Measurements from ENCODE around the gene COPS8. TPM values are rescaled to one million over a fixed set of nuclear protein-coding genes. Genes with fewer than 3 reads are reported as not detected.
A peak's percentile ranks its signal among the peaks of the same experiment; 100 is the strongest.

COPS8 gene
- total RNA-seq, 1 experiment from 2014 or later = 280 TPM

GRCh38 chr2:237124820-237125219 is 39.1 kb downstream of the COPS8 start:
- Histone ChIP-seq H3K4me1 (replicated peaks) (peaks cover 17% of the 10 kb centered on the region), H3K27me3 (replicated peaks) (no peaks in the 10 kb centered on the region), H3K36me3 (no peaks in the 10 kb centered on the region), H3K9me3 (replicated peaks) (no peaks in the 10 kb centered on the region; the same call in 1 of the 2 replicates), H3K4me3 (no peak overlapping the region), H3K27ac (no peak overlapping the region)
- no peak for DNase-seq (ENCODE audit: low read depth in 1 of 2, low spot score in 2 of 2)

GRCh38 chr2:237125967-237126366 is 40.3 kb downstream of the COPS8 start:
- no peak for DNase-seq (ENCODE audit: low read depth in 1 of 2, low spot score in 2 of 2)
- H3K4me1 ChIP-seq (replicated peaks) = peaks cover 17% of the 10 kb centered on the region
- no peaks in the 10 kb centered on the region for H3K27me3 ChIP-seq (replicated peaks)
- no peak overlapping the region for H3K27ac ChIP-seq
- no peak overlapping the region for H3K4me3 ChIP-seq
- no peaks in the 10 kb centered on the region for H3K36me3 ChIP-seq
- H3K9me3 ChIP-seq (replicated peaks) = no peaks in the 10 kb centered on the region; the same call in 1 of the 2 replicates

- DNase-seq (ENCODE audit: low read depth in 1 of 2, low spot score in 2 of 2) = no peak
- Histone ChIP-seq H3K4me1 (replicated peaks) (peaks cover 17% of the 10 kb centered on the region), H3K27me3 (replicated peaks) (no peaks in the 10 kb centered on the region), H3K27ac (no peak overlapping the region), H3K4me3 (no peak overlapping the region), H3K36me3 (no peaks in the 10 kb centered on the region), H3K9me3 (replicated peaks) (no peaks in the 10 kb centered on the region; the same call in 1 of the 2 replicates)
Observed at GRCh38 chr2:237126519-237127174, 41.0 kb downstream of the COPS8 start.

- no peak overlapping the region for H3K4me3 ChIP-seq
Observed at GRCh38 chr2:237128026-237128703, 42.5 kb downstream of the COPS8 start.

GRCh38 chr2:237128845-237129592 is 43.3 kb downstream of the COPS8 start:
- no peak for DNase-seq (ENCODE audit: low read depth in 1 of 2, low spot score in 2 of 2)
- no peak overlapping the region for H3K4me3 ChIP-seq
- H3K9me3 ChIP-seq (replicated peaks) = no peaks in the 10 kb centered on the region; the same call in 1 of the 2 replicates
- no peaks in the 10 kb centered on the region for H3K36me3 ChIP-seq
- H3K27ac ChIP-seq = no peak overlapping the region
- H3K4me1 ChIP-seq (replicated peaks) = peaks cover 14% of the 10 kb centered on the region
- H3K27me3 ChIP-seq (replicated peaks) = no peaks in the 10 kb centered on the region

More at GRCh38 chr2:237128026-237128703, 42.5 kb downstream of the COPS8 start:
- H3K9me3 ChIP-seq (replicated peaks) = no peaks in the 10 kb centered on the region; the same call in 1 of the 2 replicates
- no peaks in the 10 kb centered on the region for H3K36me3 ChIP-seq
- H3K27me3 ChIP-seq (replicated peaks) = no peaks in the 10 kb centered on the region
- peak; percentile 96 to 98 for DNase-seq (ENCODE audit: low read depth in 1 of 2, low spot score in 2 of 2)
- H3K27ac ChIP-seq = no peak overlapping the region
- peaks cover 14% of the 10 kb centered on the region for H3K4me1 ChIP-seq (replicated peaks)

- Histone ChIP-seq H3K27me3 (replicated peaks) (no peaks in the 10 kb centered on the region), H3K36me3 (no peaks in the 10 kb centered on the region), H3K27ac (no peak overlapping the region), H3K4me1 (replicated peaks) (peaks cover 14% of the 10 kb centered on the region), H3K4me3 (no peak overlapping the region), H3K9me3 (replicated peaks) (no peaks in the 10 kb centered on the region; the same call in 1 of the 2 replicates)
- DNase-seq (ENCODE audit: low read depth in 1 of 2, low spot score in 2 of 2) = no peak
Observed at GRCh38 chr2:237129625-237130263, 44.1 kb downstream of the COPS8 start.

GRCh38 chr2:237130562-237131421 is 45.1 kb downstream of the COPS8 start:
- Histone ChIP-seq H3K4me1 (replicated peaks) (peaks cover 14% of the 10 kb centered on the region), H3K9me3 (replicated peaks) (no peaks in the 10 kb centered on the region; the same call in 1 of the 2 replicates), H3K27me3 (replicated peaks) (no peaks in the 10 kb centered on the region), H3K27ac (no peak overlapping the region), H3K36me3 (no peaks in the 10 kb centered on the region), H3K4me3 (no peak overlapping the region)
- DNase-seq (ENCODE audit: low read depth in 1 of 2, low spot score in 2 of 2) = no peak

- Histone ChIP-seq H3K9me3 (replicated peaks) (no peaks in the 10 kb centered on the region; the same call in 1 of the 2 replicates), H3K4me1 (replicated peaks) (peaks cover 14% of the 10 kb centered on the region), H3K27ac (no peak overlapping the region), H3K4me3 (no peak overlapping the region), H3K36me3 (no peaks in the 10 kb centered on the region), H3K27me3 (replicated peaks) (no peaks in the 10 kb centered on the region)
- peak in 1 of 2 experiments; percentile 21 for DNase-seq (ENCODE audit: low read depth in 1 of 2, low spot score in 2 of 2)
Observed at GRCh38 chr2:237131749-237132533, 46.3 kb downstream of the COPS8 start.

GRCh38 chr2:237132799-237133198 is 47.1 kb downstream of the COPS8 start:
- Histone ChIP-seq H3K36me3 (no peaks in the 10 kb centered on the region), H3K27ac (no peak overlapping the region), H3K4me3 (no peak overlapping the region), H3K9me3 (replicated peaks) (no peaks in the 10 kb centered on the region; the same call in 1 of the 2 replicates), H3K4me1 (replicated peaks) (peaks cover 10% of the 10 kb centered on the region), H3K27me3 (replicated peaks) (no peaks in the 10 kb centered on the region)
- DNase-seq (ENCODE audit: low read depth in 1 of 2, low spot score in 2 of 2) = peak in 1 of 2 experiments; percentile 33

- Histone ChIP-seq H3K36me3 (no peaks in the 10 kb centered on the region), H3K9me3 (replicated peaks) (no peaks in the 10 kb centered on the region; the same call in 1 of the 2 replicates), H3K4me3 (no peak overlapping the region), H3K4me1 (replicated peaks) (no peaks in the 10 kb centered on the region), H3K27ac (no peak overlapping the region), H3K27me3 (replicated peaks) (no peaks in the 10 kb centered on the region)
- no peak for DNase-seq (ENCODE audit: low read depth in 1 of 2, low spot score in 2 of 2)
Observed at GRCh38 chr2:237134321-237135230, 48.9 kb downstream of the COPS8 start.

- Histone ChIP-seq H3K9me3 (replicated peaks) (no peaks in the 10 kb centered on the region), H3K27ac (no peak overlapping the region), H3K4me1 (replicated peaks) (no peaks in the 10 kb centered on the region), H3K27me3 (replicated peaks) (no peaks in the 10 kb centered on the region), H3K36me3 (no peaks in the 10 kb centered on the region), H3K4me3 (no peak overlapping the region)
- no peak for DNase-seq (ENCODE audit: low read depth in 1 of 2, low spot score in 2 of 2)
Observed at GRCh38 chr2:237136824-237137223, 51.1 kb downstream of the COPS8 start.

Measured in SJSA1 (cell line).